Peyer's patch (tissue), 4 donors: ENCODE data around the gene PRRT4.

ENCODE experiments used
- CTCF ChIP-seq, 6 experiments: fragments of 450-650 bp in 4 of 6; fragments of 200-600 bp in 2 of 6; sonication (generic) in 1 of 6; IDR thresholded peaks; one replicate each; pipeline ENCODE4 v1.5.1; 2017 to 2019; ENCODE audit warnings: antibody characterized with exemption in 6 of 6, mild to moderate bottlenecking in 3 of 6, moderate library complexity in 1 of 6
- POLR2A ChIP-seq, 2 donors: fragments of 450-650 bp; IDR thresholded peaks; one replicate each; pipeline ENCODE4 v1.5.1; 2017; ENCODE audit warnings: antibody characterized with exemption in 2 of 2, mild to moderate bottlenecking in 2 of 2, moderate library complexity in 2 of 2

DNA sequence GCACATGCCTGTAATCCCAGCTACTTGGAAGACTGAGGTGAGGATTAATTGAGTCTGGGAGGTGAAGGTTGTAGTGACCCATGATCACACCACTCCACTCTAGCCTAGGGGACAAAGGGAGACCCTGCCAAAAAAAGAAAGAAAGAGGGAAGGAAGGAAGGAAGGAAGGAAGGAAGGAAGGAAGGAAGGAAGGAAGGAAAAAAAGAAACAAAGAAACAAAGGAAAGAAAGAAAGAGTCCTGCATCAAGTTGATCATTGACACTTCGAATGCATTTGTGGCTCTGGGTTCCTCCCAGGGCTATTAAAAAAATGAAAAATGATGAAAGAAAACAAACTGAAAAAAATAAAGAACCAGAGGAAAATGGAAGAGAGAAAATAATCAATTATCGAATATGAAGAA, 3.9 kb upstream of the PRRT4 start:
- no peak for TF ChIP-seq POLR2A (IDR thresholded peaks at IDR 0.05)
- no peak for TF ChIP-seq CTCF (IDR thresholded peaks at IDR 0.05)
